Left lung (tissue), 10 donors: Measurements from ENCODE around the gene BCL7A. TPM values are rescaled to one million over a fixed set of nuclear protein-coding genes. Genes with fewer than 3 reads are reported as not detected.

Experiments
- ATAC-seq: fragments of 200-7000 bp; cut with Tn5 transposase; one replicate; pipeline ENCODE4 v1.9.1; 2020; ENCODE audit warnings: moderate library complexity
- DNase-seq, 4 donors: peaks; one replicate each; pipeline ENCODE4 v3.0.0-alpha.2; 2013 to 2020
- H3K27ac ChIP-seq, 2 donors: fragments of 200-600 bp; sonication (generic) in 1 of 2; one replicate each; pipeline versions ENCODE4 v1.5.0 to v1.8.0; 2020 to 2021
- H3K27me3 ChIP-seq, 2 donors: fragments of 200-600 bp; sonication (generic) in 1 of 2; one replicate each; pipeline versions ENCODE4 v1.5.0 to v1.8.0; 2020 to 2021
- H3K36me3 ChIP-seq, 2 donors: fragments of 200-600 bp; sonication (generic) in 1 of 2; one replicate each; pipeline versions ENCODE4 v1.5.0 to v1.8.0; 2020 to 2021
- H3K4me1 ChIP-seq, 2 donors: fragments of 200-600 bp; one replicate each; pipeline ENCODE4 v1.8.0; 2021
- H3K4me3 ChIP-seq, 2 donors: fragments of 200-600 bp; sonication (generic) in 1 of 2; one replicate each; pipeline versions ENCODE4 v1.5.0 to v1.8.0; 2020 to 2021; ENCODE audit warnings: mild to moderate bottlenecking in 1 of 2
- H3K9me3 ChIP-seq, 2 donors: fragments of 200-600 bp; sonication (generic) in 1 of 2; one replicate each; pipeline versions ENCODE4 v1.5.0 to v1.8.0; 2020 to 2021
- intact Hi-C, 2 donors: fragments of 100-400 bp; cut with DNase I; formaldehyde crosslinking; loops; one replicate each; pipeline versions ENCODE4 v1.11.2 to v1.14.2; 2022
- polyA plus RNA-seq, 6 donors: library from polyadenylated mRNA; unstranded; fragments of 120-200 nt; gene quantifications; one replicate each; pipeline ENCODE4 v1.2.1, GENCODE V29; 2013; ENCODE audit not compliant: insufficient read length in 6 of 6
- total RNA-seq, 2 donors: library from RNA; stranded (reverse); fragmentation: NEBNext Ultra II Directional; extraction: Animal tissue kit (Norgen Biotek cat#: 25700); gene quantifications; one replicate each; pipeline ENCODE4 v1.2.1, GENCODE V29; 2021
- TF ChIP-seq, protein P1 (sequence below), 2 donors: fragments of 200-600 bp; sonication (generic) in 1 of 2; IDR thresholded peaks; one replicate each; pipeline versions ENCODE4 v1.5.0 to v1.8.0; 2021; ENCODE audit warnings: antibody characterized with exemption in 2 of 2
- donor health status: DM: no; HTN: yes; CAD: no.
- donor health status: DM: no; HTN: no; CAD: no.

Gene BCL7A
- total and polyA plus RNA-seq, 8 donors = 7.0 to 18.4 (median 16.8) TPM

DNA sequence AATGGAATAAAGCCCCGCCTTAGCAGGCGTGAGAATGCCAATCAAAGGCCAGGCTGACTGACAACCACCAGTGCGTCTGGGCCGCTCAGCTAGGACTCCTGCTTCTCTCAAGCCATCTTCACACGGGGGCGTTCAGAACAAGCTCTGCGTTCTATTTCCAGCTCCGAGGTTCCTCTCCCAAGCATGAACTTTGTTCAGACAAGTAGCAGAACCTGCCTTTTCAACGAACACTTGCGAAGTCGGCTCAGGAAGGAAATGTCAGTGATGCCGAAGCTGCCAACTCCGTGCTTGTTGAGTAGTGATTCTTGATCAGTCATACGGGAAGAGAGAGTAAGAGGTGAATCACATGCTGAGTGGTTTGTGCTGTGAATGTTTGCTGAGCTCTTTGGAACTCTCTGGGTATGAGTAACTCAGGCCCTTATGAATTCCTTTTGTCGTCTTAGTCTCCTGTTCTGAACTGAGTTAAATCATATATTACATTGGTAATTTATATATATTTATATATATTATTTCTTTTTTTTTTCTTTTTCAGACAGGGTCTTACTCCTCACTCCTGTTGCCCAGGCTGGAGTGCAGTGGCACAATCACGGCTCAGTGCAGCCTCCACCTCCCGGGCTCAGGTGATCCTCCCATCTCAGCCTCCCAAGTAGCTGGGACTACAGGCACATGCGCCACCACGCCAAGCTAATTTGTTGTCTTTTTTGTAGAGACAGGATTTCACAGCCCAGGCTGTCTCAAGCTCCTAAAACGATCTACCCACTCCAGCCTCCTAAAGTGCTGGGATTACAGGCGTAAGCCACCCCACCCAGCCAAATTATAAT, 29.4 kb upstream of the BCL7A start:
- Histone ChIP-seq H3K9me3 (no peaks in the 10 kb centered on the region), H3K4me3 (no peak overlapping the region), H3K4me1 (peaks cover 4 to 12% of the 10 kb centered on the region in 2 donors), H3K27me3 (no peaks in the 10 kb centered on the region), H3K27ac (peak overlapping the region; percentile 68 to 69), H3K36me3 (no peaks in the 10 kb centered on the region)
- ATAC-seq = peak; percentile 86
- TF ChIP-seq, protein P1, sequence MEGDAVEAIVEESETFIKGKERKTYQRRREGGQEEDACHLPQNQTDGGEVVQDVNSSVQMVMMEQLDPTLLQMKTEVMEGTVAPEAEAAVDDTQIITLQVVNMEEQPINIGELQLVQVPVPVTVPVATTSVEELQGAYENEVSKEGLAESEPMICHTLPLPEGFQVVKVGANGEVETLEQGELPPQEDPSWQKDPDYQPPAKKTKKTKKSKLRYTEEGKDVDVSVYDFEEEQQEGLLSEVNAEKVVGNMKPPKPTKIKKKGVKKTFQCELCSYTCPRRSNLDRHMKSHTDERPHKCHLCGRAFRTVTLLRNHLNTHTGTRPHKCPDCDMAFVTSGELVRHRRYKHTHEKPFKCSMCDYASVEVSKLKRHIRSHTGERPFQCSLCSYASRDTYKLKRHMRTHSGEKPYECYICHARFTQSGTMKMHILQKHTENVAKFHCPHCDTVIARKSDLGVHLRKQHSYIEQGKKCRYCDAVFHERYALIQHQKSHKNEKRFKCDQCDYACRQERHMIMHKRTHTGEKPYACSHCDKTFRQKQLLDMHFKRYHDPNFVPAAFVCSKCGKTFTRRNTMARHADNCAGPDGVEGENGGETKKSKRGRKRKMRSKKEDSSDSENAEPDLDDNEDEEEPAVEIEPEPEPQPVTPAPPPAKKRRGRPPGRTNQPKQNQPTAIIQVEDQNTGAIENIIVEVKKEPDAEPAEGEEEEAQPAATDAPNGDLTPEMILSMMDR (IDR thresholded peaks at IDR 0.05) = no peak
- intact Hi-C loops = no loop called here
- peak in 2 of 4 donors; percentile 45 to 67 for DNase-seq

DNA sequence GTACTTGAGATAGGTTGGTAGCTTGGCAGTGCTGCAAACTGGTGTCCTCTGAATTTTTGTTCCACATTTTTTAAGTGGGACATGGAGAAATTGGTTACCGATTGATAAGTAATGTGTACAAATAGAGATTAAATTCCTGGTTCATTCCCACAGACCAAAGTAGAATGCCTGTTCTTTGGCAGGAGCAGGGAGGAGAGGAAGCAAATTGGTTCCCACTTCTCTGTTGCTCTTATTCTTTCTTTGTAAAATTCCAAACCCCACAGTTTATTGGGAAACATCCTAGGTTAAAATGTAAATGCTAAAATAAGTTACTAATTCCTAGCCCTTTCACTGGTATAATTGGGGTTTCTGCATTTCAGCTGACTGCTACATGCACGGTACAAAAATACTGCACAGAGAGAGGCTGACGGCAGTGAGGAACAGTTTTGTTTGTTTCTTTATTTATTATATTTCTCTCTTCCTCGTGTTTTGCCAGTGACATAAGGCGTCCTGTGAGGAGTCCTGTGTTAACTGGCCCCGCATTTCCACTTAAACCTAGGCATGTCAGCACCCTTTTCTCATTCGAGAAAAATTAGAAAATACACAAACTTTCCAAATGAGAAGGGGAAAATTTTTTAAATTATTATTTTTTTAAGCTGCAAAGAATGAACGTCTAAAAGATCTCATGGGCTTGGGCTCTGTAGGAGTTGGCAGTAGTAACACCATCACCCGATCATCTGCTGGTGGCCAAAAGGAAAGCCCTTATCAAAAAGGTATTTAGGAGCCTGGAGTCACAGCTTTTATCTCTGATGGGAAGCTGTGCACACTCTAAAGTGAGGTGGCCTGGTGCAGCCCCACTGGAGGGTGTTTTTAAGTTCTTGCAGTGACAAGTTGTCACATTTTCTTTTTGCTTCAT, 25.4 kb upstream of the BCL7A start:
- Histone ChIP-seq H3K4me1 (peaks cover 0 to 12% of the 10 kb centered on the region in 2 donors), H3K4me3 (no peak overlapping the region), H3K9me3 (no peaks in the 10 kb centered on the region), H3K27me3 (no peaks in the 10 kb centered on the region), H3K36me3 (no peaks in the 10 kb centered on the region), H3K27ac (peak overlapping the region in 1 of 2 donors; percentile 3)
- DNase-seq (no peak), ATAC-seq (peak; percentile 30)
- TF ChIP-seq, protein P1 (IDR thresholded peaks at IDR 0.05) = no peak
- intact Hi-C loops = no loop called here

DNA sequence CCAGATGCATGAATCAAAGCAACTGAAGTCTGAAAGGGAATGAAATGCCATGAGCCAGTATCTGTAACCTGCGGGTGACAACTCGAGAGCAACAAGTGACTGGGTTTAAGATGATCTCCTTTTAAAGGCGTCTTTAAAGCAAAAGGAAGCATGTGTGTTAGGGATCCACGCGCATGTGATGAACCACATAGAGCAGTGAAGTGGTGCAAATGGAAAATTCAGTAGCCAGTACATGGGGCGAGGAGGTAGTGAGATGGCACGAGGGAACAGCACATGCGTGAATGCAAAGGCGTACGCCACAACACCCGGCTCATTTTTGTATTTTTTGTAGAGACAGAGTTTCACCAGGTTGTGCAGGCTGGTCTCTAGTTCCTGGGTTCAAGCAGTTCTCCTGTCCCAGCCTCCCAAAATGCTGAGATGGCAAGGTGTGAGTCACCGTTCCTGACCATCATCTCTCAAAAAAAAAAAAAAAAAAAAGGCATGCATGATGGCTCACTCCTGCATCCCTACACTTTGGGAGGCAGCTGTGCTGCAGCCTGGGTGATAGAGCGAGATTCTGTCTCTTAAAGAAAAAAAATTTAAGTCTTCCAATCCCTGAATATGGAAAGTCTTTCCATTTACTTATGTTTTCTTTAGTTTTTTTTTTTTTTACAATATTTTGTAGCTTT, 24.6 kb upstream of the BCL7A start:
- peak overlapping the region in 1 of 2 donors; percentile 3 for H3K27ac ChIP-seq
- no peaks in the 10 kb centered on the region for H3K27me3 ChIP-seq
- peaks cover 0 to 6% of the 10 kb centered on the region in 2 donors for H3K4me1 ChIP-seq
- intact Hi-C loops = no loop called here
- no peak overlapping the region for H3K4me3 ChIP-seq
- no peaks in the 10 kb centered on the region for H3K9me3 ChIP-seq
- no peak for DNase-seq
- no peaks in the 10 kb centered on the region for H3K36me3 ChIP-seq
- TF ChIP-seq, protein P1 (IDR thresholded peaks at IDR 0.05) = no peak
- no peak for ATAC-seq

DNA sequence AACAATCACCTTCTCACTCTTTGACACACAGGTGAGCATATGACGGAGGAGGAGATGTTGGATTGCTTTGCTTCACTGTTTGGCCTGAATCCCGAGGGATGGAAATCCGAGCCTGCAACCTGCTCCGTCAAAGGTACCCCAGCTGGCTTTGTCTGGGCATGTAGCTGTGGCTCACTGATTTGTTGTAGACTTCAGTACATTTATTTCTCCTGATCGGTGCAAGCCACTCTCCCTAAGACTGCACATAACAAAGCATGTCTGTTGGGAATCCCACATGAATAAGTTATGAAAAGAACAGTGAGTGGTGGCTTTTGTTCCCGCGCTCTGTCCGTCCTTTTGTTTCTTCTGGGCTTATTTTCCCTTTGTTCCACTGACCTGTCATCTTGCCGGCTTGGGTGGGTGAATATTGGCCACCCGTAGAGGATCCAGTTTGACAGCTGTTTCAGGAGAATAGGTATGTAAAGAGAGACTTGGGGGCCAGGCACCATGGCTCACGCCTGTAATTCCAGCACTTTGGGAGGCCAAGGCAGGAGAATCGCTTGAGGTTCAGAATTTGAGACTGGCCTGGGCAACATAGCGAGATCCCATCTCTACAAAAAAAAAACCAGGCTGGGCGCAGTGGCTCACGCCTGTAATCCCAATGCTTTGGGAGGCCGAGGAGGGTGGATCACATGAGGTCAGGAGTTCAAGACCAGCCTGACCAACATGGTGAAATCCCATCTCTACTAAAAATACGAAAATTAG, 20.0 kb upstream of the BCL7A start:
- peaks cover 0 to 19% of the 10 kb centered on the region in 2 donors for H3K27me3 ChIP-seq
- H3K4me3 ChIP-seq = no peak overlapping the region
- TF ChIP-seq, protein P1 (IDR thresholded peaks at IDR 0.05) = no peak
- no peaks in the 10 kb centered on the region for H3K36me3 ChIP-seq
- peaks cover 0 to 6% of the 10 kb centered on the region in 2 donors for H3K4me1 ChIP-seq
- DNase-seq (no peak), ATAC-seq (no peak)
- H3K9me3 ChIP-seq = no peaks in the 10 kb centered on the region
- intact Hi-C loops = no loop called here
- no peak overlapping the region for H3K27ac ChIP-seq
